Esophagus (tissue), 2 donors: ENCODE results near the gene MTA3. TPM values are rescaled to one million over a fixed set of nuclear protein-coding genes. Genes with fewer than 3 reads are reported as not detected.
"Not testable (repeated sequence)": the region's sequence is repeated elsewhere in the genome, so short reads cannot be mapped to it uniquely, and the experiment has no call there.

Experiments
- H3K27ac ChIP-seq, 2 donors: one replicate each; pipeline ENCODE4 v1.5.1; 2013; ENCODE audit warnings: low read depth in 2 of 2, mild to moderate bottlenecking in 2 of 2, inconsistent platforms in 1 of 2, low read length in 1 of 2, moderate library complexity in 1 of 2
- H3K27me3 ChIP-seq, 2 donors: one replicate each; pipeline ENCODE4 v1.6.1; 2013; ENCODE audit warnings: low read length in 2 of 2, control low read depth in 1 of 2, mild to moderate bottlenecking in 1 of 2; ENCODE audit not compliant: insufficient read depth in 2 of 2, control insufficient read depth in 1 of 2
- H3K36me3 ChIP-seq, 2 donors: one replicate each; pipeline ENCODE4 v1.6.1; 2013; ENCODE audit warnings: low read length in 1 of 2; ENCODE audit not compliant: control insufficient read depth in 2 of 2, insufficient read depth in 2 of 2
- H3K4me1 ChIP-seq, 2 donors: one replicate each; pipeline ENCODE4 v1.6.1; 2013; ENCODE audit warnings: low read length in 1 of 2; ENCODE audit not compliant: control insufficient read depth in 2 of 2, insufficient read depth in 2 of 2
- H3K4me3 ChIP-seq, 2 donors: one replicate each; pipeline ENCODE4 v1.5.1; 2013; ENCODE audit warnings: low read length in 2 of 2, mild to moderate bottlenecking in 2 of 2, low read depth in 1 of 2, moderate library complexity in 1 of 2
- H3K9me3 ChIP-seq, 2 donors: one replicate each; pipeline ENCODE4 v1.6.1; 2013; ENCODE audit warnings: mild to moderate bottlenecking in 2 of 2, low read depth in 1 of 2, low read length in 1 of 2, moderate library complexity in 1 of 2; ENCODE audit not compliant: control insufficient read depth in 2 of 2, insufficient read depth in 1 of 2
- WGBS, 2 donors: extraction: QIAGEN DNeasy Blood & Tissue Kit; methylation state at CpG; one replicate each; pipeline ENCODE4 v1.1.7; 2013; 5-methylcytosine and 5-hydroxymethylcytosine counted together
- polyA plus RNA-seq, 2 donors: library from polyadenylated mRNA; stranded (reverse); fragments of 200-250 nt; gene quantifications; one replicate each; pipeline ENCODE4 v1.2.3, GENCODE V29; 2013
- donor health status: healthy with polysubstance abuse.
- donor health status: Bipolar disorder and iron deficiency.

Gene MTA3
- polyA plus RNA-seq, 2 donors, result 31.7 to 55.3 TPM

DNA sequence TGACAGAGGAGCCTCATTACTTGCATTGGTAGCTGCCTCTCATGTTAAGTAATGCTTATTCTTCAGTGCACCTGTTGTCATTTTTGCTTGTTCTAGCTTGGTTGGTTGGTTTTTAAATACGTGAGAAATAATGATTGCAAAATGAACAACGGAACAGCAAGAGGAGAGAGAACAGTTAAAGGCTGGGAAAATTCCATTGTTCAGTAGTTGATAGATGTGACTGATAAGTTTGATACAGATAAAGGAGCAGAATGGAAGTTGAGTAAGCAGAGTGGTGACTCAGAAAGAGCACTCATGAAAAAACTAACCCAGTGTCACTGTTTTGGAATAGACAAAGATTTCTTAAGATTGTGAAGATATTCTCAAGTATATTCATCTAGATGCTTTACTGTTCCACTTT, 50.5 kb downstream of the MTA3 start:
- Histone ChIP-seq H3K4me1 (no peaks in the 10 kb centered on the region), H3K9me3 (no peaks in the 10 kb centered on the region), H3K27ac (no peak overlapping the region), H3K36me3 (peaks cover 0 to 7% of the 10 kb centered on the region in 2 donors), H3K27me3 (no peaks in the 10 kb centered on the region), H3K4me3 (no peak overlapping the region)
- WGBS, 2 donors, result 62 to 69% methylated on average over 2 of the region's 2 CpGs

DNA sequence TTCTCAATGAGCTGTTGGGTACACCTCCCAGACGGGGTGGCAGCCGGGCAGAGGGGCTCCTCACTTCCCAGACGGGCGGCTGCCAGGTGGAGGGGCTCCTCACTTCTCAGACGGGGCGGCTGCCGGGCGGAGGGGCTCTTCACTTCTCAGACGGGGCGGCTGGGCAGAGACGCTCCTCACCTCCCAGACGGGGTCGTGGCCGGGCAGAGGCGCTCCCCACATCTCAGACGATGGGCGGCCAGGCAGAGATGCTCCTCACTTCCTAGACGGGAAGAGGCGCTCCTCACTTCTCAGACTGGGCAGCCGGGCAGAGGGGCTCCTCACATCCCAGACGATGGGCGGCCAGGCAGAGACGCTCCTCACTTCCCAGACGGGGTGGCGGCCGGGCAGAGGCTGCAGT, 53.2 kb downstream of the MTA3 start:
- WGBS, 2 donors, result 98 to 100% methylated on average over 12 to 20 of the region's 26 CpGs
- H3K4me3 ChIP-seq, H3K36me3 ChIP-seq, H3K9me3 ChIP-seq, H3K27me3 ChIP-seq, H3K4me1 ChIP-seq, H3K27ac ChIP-seq: not testable (repeated sequence)

DNA sequence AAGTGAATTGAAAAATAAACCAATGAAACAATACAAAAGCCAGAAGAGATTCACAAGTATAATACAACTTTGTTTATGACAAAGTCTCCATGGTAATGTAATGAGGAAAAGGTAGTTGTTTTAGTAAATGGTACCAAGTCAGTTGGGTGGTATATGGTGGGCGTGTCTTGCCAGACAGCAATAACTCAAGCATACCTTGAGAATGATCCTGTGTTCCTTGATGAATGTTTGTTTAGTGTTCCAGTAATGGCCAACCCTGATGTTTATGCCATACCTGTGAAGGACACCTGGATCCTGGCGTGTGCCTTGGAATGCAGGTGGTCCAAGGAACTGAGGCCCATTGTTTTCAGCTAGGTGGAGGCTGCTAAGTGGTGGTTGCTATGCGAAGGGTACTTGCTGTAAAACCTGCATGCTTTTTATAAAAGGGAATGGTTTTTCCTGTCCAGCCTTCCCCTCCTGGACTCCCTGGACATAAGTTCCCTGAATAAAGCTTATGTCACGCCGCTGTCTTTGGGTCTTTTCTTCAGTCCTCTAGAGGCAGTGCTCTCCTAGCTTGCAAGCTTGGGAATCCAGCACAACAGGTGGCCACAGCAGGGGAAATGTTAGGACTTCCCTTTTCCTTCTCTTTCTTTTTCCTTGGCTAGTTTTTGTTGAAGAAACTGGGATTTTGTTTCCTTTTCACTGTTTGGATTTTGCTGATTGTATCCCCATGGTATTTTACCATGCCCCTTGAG, 54.7 kb downstream of the MTA3 start:
- Histone ChIP-seq H3K9me3 (no peaks in the 10 kb centered on the region), H3K27me3 (no peaks in the 10 kb centered on the region), H3K4me3 (no peak overlapping the region), H3K4me1 (no peaks in the 10 kb centered on the region), H3K36me3 (peaks cover 0 to 4% of the 10 kb centered on the region in 2 donors), H3K27ac (no peak overlapping the region)
- WGBS, 2 donors, result 87 to 96% methylated on average over 5 of the region's 5 CpGs

DNA sequence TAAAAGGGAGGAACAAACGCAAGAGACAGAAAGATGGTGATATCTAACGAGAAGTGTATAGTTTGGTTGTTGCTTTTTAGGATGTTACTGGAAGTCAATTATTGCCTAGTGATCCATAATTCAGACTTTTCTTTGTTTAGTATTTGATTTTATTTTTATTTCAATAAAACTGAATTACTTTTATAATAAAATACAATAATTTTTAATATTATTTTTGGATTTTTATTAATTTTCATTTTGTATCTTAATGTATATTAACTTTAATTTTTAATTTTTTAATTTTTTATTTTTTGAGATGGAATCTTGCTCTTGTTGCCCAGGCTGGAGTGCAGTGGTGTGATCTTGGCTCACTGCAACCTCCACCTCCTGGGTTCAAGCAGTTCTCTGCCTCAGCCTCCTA, 55.6 kb downstream of the MTA3 start:
- H3K27ac ChIP-seq, result no peak overlapping the region
- no peak overlapping the region for H3K4me3 ChIP-seq
- no peaks in the 10 kb centered on the region for H3K9me3 ChIP-seq
- H3K27me3 ChIP-seq, result no peaks in the 10 kb centered on the region
- 98 to 100% methylated on average over 2 of the region's 2 CpGs for WGBS, 2 donors
- no peaks in the 10 kb centered on the region for H3K4me1 ChIP-seq
- H3K36me3 ChIP-seq, result peaks cover 0 to 4% of the 10 kb centered on the region in 2 donors

DNA sequence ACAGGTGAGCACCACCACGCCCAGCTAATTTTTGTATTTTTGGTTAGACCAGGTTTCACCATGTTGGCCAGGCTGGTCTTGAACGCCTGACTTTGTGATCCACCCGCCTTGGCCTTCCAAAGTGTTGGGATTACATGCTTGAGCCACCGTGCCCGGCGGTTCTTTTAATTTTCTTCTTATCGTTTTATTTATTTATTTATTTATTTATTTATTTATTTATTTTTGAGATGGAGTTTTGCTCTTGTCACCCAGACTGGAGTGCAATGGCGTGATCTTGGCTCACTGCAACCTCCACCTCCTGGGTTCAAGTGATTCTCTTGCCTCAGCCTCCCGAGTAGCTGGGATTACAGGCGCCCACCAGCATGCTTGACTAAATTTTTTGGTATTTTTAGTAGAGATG, 59.6 kb downstream of the MTA3 start:
- not testable (repeated sequence) for H3K36me3 ChIP-seq, H3K27me3 ChIP-seq, H3K9me3 ChIP-seq, H3K27ac ChIP-seq, H3K4me3 ChIP-seq, H3K4me1 ChIP-seq
- WGBS, 2 donors, result 98 to 99% methylated on average over 10 of the region's 10 CpGs

DNA sequence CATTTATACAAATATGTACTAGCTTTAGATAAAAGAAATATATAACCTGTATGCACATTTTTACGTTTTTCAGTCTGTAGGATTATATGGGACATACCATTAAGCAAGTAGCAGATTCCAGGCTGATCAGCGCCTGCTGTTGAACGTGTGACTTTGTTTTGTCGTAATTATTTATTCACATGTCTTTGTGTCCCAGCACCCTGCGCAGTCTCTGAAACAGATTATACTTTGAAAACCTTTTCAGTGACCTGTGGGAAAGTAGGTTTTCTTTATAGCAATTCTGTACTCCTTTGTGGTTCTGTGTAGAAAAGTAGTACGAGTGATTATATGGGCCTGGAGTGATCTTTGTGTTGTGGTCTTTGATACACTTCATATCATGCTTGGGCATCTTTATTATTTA, 68.5 kb downstream of the MTA3 start:
- Histone ChIP-seq H3K4me1 (no peaks in the 10 kb centered on the region), H3K36me3 (no peaks in the 10 kb centered on the region), H3K27me3 (no peaks in the 10 kb centered on the region), H3K9me3 (no peaks in the 10 kb centered on the region), H3K27ac (no peak overlapping the region), H3K4me3 (no peak overlapping the region)
- WGBS, 2 donors, result 92 to 94% methylated on average over 6 of the region's 6 CpGs

DNA sequence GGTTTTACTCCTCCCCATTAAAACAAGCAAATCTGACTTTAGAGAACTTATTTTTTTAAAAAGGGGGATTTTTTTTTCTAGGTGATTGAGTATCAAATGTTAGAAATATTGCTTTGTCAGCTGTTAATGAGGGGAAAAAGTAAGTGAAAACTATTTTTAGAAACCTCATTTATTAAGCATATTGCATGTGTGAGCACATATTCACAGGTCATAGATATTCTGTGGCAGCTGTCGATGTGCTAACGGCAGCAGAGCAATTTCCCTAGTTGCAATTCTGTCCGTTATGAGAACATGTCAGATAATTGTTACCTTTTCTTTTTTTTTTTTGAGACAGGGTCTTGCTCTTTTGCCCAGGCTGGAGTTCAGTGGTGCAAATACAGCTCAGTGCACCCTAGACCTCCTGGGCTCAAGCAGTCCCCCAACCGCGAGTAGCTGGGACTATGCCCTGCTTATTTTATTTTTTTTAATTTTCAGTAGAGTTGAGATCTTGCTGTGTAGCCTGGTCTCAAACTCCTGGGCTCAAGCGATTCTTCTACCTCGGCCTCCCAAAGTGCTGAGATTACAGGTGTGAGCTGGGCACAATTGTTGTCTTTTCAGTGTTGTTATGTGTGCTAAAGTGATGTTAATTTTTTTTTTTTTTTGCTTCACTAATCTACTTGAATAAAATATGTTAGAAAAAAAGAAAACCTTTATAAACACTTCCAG, 69.8 kb downstream of the MTA3 start:
- Histone ChIP-seq H3K9me3 (no peaks in the 10 kb centered on the region), H3K27me3 (no peaks in the 10 kb centered on the region), H3K36me3 (no peaks in the 10 kb centered on the region), H3K4me3 (no peak overlapping the region), H3K27ac (no peak overlapping the region), H3K4me1 (no peaks in the 10 kb centered on the region)
- WGBS, 2 donors, result 89 to 93% methylated on average over 7 of the region's 7 CpGs

DNA sequence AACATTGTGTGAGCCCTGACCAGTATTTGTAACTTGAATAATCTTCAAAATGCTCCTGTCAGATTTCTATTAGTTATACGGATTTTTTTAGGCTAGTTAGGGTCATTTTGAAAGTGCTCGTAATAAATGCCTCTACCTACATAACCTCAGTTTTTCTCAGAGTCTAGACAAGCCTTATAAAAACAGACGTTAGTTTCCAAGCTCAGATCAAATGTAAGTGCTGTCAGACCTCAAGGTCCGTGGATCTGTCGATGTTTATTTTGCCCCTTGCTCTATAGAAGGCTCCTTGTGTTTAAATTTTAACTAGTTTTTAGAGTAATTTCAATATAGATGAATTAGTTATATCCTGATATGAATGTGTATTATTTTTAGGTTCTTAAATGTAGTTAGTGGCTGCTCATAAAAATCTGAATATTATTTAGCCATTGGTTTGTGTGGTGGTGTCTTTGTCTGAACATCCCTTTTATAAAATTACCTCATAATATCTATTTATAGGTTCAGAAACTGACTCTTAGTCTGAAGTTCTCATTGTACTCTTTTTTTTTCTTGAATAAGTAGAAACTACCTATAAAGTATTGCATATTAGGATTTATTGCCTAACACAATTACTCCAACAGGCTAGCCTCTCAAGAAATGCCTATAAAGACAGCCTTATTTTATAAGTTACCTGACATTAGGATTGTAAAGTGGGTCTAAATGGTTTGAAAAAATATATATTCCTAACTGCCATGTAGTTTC, 71.1 kb downstream of the MTA3 start:
- Histone ChIP-seq H3K27ac (no peak overlapping the region), H3K27me3 (no peaks in the 10 kb centered on the region), H3K36me3 (no peaks in the 10 kb centered on the region), H3K9me3 (no peaks in the 10 kb centered on the region), H3K4me3 (no peak overlapping the region), H3K4me1 (no peaks in the 10 kb centered on the region)
- WGBS, 2 donors, result 63 to 76% methylated on average over 5 of the region's 5 CpGs

DNA sequence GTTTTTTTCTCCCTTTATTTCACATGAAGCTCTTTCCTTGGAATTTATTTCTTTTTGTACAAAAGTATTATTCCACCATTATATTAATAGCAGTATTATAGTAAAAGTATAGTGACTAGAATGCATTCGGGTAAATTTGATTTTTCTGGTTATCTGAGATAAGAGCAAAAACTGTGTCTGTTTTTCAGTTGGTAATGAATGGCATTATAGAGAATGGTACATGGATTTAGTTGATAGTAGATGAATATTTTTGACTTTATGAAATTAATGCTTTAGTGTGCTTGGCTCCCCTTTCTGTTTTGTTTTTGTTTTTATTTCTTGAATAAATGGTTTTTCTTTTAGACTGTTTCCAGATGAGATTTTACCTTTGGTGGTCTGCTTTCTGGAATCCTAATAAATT, 71.8 kb downstream of the MTA3 start:
- peaks cover 0 to 2% of the 10 kb centered on the region in 2 donors for H3K36me3 ChIP-seq
- H3K4me3 ChIP-seq, result no peak overlapping the region
- no peaks in the 10 kb centered on the region for H3K9me3 ChIP-seq
- no peaks in the 10 kb centered on the region for H3K27me3 ChIP-seq
- H3K27ac ChIP-seq, result no peak overlapping the region
- 93 to 98% methylated on average over 1 of the region's 1 CpG for WGBS, 2 donors
- H3K4me1 ChIP-seq, result no peaks in the 10 kb centered on the region
